Measurements from ENCODE around the gene MLLT3. TPM values are rescaled to one million over a fixed set of nuclear protein-coding genes. Genes with fewer than 3 reads are reported as not detected.

MLLT3 gene
- total and polyA plus RNA-seq, 2 donors (not counting 1 experiment from before 2014, with no cell fraction given): 37.3 to 43.8 TPM

GRCh38 chr9:20664501-20664900 is 42.2 kb upstream of the MLLT3 start:
- no peak for TF ChIP-seq CTCF (conservative IDR thresholded peaks at IDR 0.05 in 1 of 2, IDR thresholded peaks at IDR 0.05 in 1 of 2; ENCODE audit: low read depth in 1 of 2, low read length in 2 of 2)
- TF ChIP-seq EZH2 (IDR thresholded peaks at IDR 0.05; ENCODE audit: low read length, missing control alignments): no peak
- no peaks in the 10 kb centered on the region for H3K27me3 ChIP-seq (ENCODE audit: control insufficient read depth, insufficient read depth, low read length)
- no peak for DNase-seq (ENCODE audit: low read depth in 2 of 2)

GRCh38 chr9:20663133-20663532 is 40.8 kb upstream of the MLLT3 start:
- no peak overlapping the region for H3K27ac ChIP-seq (ENCODE audit: insufficient read depth, low read length)
- no peak overlapping the region for H3K9ac ChIP-seq (ENCODE audit: insufficient read depth, low read length)
- DNase-seq (ENCODE audit: low read depth in 2 of 2): no peak
- H3K4me2 ChIP-seq (ENCODE audit: extremely low read depth, insufficient read depth, low read length): no peak overlapping the region
- H3K4me3 ChIP-seq (replicated peaks in 1 of 4; ENCODE audit: control extremely low read depth in 1 of 4, insufficient read depth in 1 of 4, low read depth in 3 of 4, low read length in 4 of 4): no peak overlapping the region
- H3K79me2 ChIP-seq (ENCODE audit: control insufficient read depth, insufficient read depth, low read length): no peaks in the 10 kb centered on the region
- no peaks in the 10 kb centered on the region for H4K20me1 ChIP-seq (ENCODE audit: control insufficient read depth, extremely low read depth, insufficient read depth, low read length)
- H3K36me3 ChIP-seq (ENCODE audit: control insufficient read depth, insufficient read depth, low read length): no peaks in the 10 kb centered on the region
- no peak overlapping the region for H2AFZ ChIP-seq (ENCODE audit: low read length)
- no peaks in the 10 kb centered on the region for H3K4me1 ChIP-seq (ENCODE audit: control insufficient read depth, extremely low read depth, insufficient read depth, low read length)
- no peak for TF ChIP-seq EZH2 (IDR thresholded peaks at IDR 0.05; ENCODE audit: low read length, missing control alignments)
- no peak for TF ChIP-seq CTCF (conservative IDR thresholded peaks at IDR 0.05 in 1 of 2, IDR thresholded peaks at IDR 0.05 in 1 of 2; ENCODE audit: low read depth in 1 of 2, low read length in 2 of 2)
- H3K27me3 ChIP-seq (ENCODE audit: control insufficient read depth, insufficient read depth, low read length): no peaks in the 10 kb centered on the region
- no peaks in the 10 kb centered on the region for H3K9me3 ChIP-seq (ENCODE audit: control insufficient read depth, insufficient read depth, low read depth, low read length)

More at GRCh38 chr9:20664501-20664900, 42.2 kb upstream of the MLLT3 start:
- Histone ChIP-seq H3K4me1 (ENCODE audit: control insufficient read depth, extremely low read depth, insufficient read depth, low read length) (no peaks in the 10 kb centered on the region), H3K79me2 (ENCODE audit: control insufficient read depth, insufficient read depth, low read length) (no peaks in the 10 kb centered on the region), H3K36me3 (ENCODE audit: control insufficient read depth, insufficient read depth, low read length) (no peaks in the 10 kb centered on the region), H3K9me3 (ENCODE audit: control insufficient read depth, insufficient read depth, low read depth, low read length) (no peaks in the 10 kb centered on the region), H3K27ac (ENCODE audit: insufficient read depth, low read length) (no peak overlapping the region), H3K9ac (ENCODE audit: insufficient read depth, low read length) (no peak overlapping the region), H4K20me1 (ENCODE audit: control insufficient read depth, extremely low read depth, insufficient read depth, low read length) (no peaks in the 10 kb centered on the region), H3K4me2 (ENCODE audit: extremely low read depth, insufficient read depth, low read length) (no peak overlapping the region), H3K4me3 (replicated peaks in 1 of 4; ENCODE audit: control extremely low read depth in 1 of 4, insufficient read depth in 1 of 4, low read depth in 3 of 4, low read length in 4 of 4) (no peak overlapping the region), H2AFZ (ENCODE audit: low read length) (no peak overlapping the region)

GRCh38 chr9:20662156-20662555 is 39.9 kb upstream of the MLLT3 start:
- Histone ChIP-seq H3K4me3 (replicated peaks in 1 of 4; ENCODE audit: control extremely low read depth in 1 of 4, insufficient read depth in 1 of 4, low read depth in 3 of 4, low read length in 4 of 4) (no peak overlapping the region), H3K4me2 (ENCODE audit: extremely low read depth, insufficient read depth, low read length) (no peak overlapping the region), H3K36me3 (ENCODE audit: control insufficient read depth, insufficient read depth, low read length) (no peaks in the 10 kb centered on the region), H3K79me2 (ENCODE audit: control insufficient read depth, insufficient read depth, low read length) (no peaks in the 10 kb centered on the region), H4K20me1 (ENCODE audit: control insufficient read depth, extremely low read depth, insufficient read depth, low read length) (no peaks in the 10 kb centered on the region), H2AFZ (ENCODE audit: low read length) (no peak overlapping the region), H3K27me3 (ENCODE audit: control insufficient read depth, insufficient read depth, low read length) (no peaks in the 10 kb centered on the region), H3K4me1 (ENCODE audit: control insufficient read depth, extremely low read depth, insufficient read depth, low read length) (no peaks in the 10 kb centered on the region), H3K27ac (ENCODE audit: insufficient read depth, low read length) (no peak overlapping the region), H3K9me3 (ENCODE audit: control insufficient read depth, insufficient read depth, low read depth, low read length) (no peaks in the 10 kb centered on the region), H3K9ac (ENCODE audit: insufficient read depth, low read length) (no peak overlapping the region)
- TF ChIP-seq CTCF (conservative IDR thresholded peaks at IDR 0.05 in 1 of 2, IDR thresholded peaks at IDR 0.05 in 1 of 2; ENCODE audit: low read depth in 1 of 2, low read length in 2 of 2) (no peak), EZH2 (IDR thresholded peaks at IDR 0.05; ENCODE audit: low read length, missing control alignments) (no peak)
- DNase-seq (ENCODE audit: low read depth in 2 of 2): no peak
